Limb (tissue), 2 donors: ENCODE results near the gene HIRA.
"Not testable (repeated sequence)": the region's sequence is repeated elsewhere in the genome, so short reads cannot be mapped to it uniquely, and the experiment has no call there.

Experiments
- DNase-seq, 2 donors: peaks; one replicate each; pipeline ENCODE4 v3.0.0-alpha.2; 2016; ENCODE audit errors: extremely low spot score in 2 of 2

Gene HIRA

GRCh38 chr22:19385221-19385906, 46.2 kb downstream of the HIRA start:
- DNase-seq: no peak

GRCh38 chr22:19383292-19383691, 48.2 kb downstream of the HIRA start:
- DNase-seq: no peak

GRCh38 chr22:19382240-19382639, 49.3 kb downstream of the HIRA start:
- no peak for DNase-seq

GRCh38 chr22:19378344-19378674, 53.2 kb downstream of the HIRA start:
- no peak for DNase-seq

- DNase-seq: no peak
Observed at GRCh38 chr22:19377565-19378343, 53.8 kb downstream of the HIRA start.

- DNase-seq: no peak
Observed at GRCh38 chr22:19376971-19377370, 54.6 kb downstream of the HIRA start.

- DNase-seq: no peak
Observed at GRCh38 chr22:19376247-19376646, 55.3 kb downstream of the HIRA start.

- DNase-seq: no peak
Observed at GRCh38 chr22:19375435-19375834, 56.1 kb downstream of the HIRA start.

GRCh38 chr22:19374410-19374809, 57.1 kb downstream of the HIRA start:
- DNase-seq: no peak

- no peak for DNase-seq
Observed at GRCh38 chr22:19373450-19373849, 58.1 kb downstream of the HIRA start.

GRCh38 chr22:19371893-19372292, 59.6 kb downstream of the HIRA start:
- no peak for DNase-seq

GRCh38 chr22:19368876-19369275, 62.7 kb downstream of the HIRA start:
- DNase-seq: no peak

- DNase-seq: no peak
Observed at GRCh38 chr22:19367763-19368367, 63.7 kb downstream of the HIRA start.

- not testable (repeated sequence) for DNase-seq
Observed at GRCh38 chr22:19363541-19363940, 68.0 kb downstream of the HIRA start.

- DNase-seq: no peak
Observed at GRCh38 chr22:19361501-19362103, 69.9 kb downstream of the HIRA start.

- no peak for DNase-seq
Observed at GRCh38 chr22:19360862-19361261, 70.7 kb downstream of the HIRA start.

GRCh38 chr22:19360300-19360792, 71.2 kb downstream of the HIRA start:
- no peak for DNase-seq

- no peak for DNase-seq
Observed at GRCh38 chr22:19359554-19360299, 71.8 kb downstream of the HIRA start.

- no peak for DNase-seq
Observed at GRCh38 chr22:19358703-19359553, 72.6 kb downstream of the HIRA start.

- no peak for DNase-seq
Observed at GRCh38 chr22:19358195-19358594, 73.3 kb downstream of the HIRA start.
